ENCODE data around the gene LPIN2. TPM values are rescaled to one million over a fixed set of nuclear protein-coding genes. Genes with fewer than 3 reads are reported as not detected.

LPIN2 gene, protein sequence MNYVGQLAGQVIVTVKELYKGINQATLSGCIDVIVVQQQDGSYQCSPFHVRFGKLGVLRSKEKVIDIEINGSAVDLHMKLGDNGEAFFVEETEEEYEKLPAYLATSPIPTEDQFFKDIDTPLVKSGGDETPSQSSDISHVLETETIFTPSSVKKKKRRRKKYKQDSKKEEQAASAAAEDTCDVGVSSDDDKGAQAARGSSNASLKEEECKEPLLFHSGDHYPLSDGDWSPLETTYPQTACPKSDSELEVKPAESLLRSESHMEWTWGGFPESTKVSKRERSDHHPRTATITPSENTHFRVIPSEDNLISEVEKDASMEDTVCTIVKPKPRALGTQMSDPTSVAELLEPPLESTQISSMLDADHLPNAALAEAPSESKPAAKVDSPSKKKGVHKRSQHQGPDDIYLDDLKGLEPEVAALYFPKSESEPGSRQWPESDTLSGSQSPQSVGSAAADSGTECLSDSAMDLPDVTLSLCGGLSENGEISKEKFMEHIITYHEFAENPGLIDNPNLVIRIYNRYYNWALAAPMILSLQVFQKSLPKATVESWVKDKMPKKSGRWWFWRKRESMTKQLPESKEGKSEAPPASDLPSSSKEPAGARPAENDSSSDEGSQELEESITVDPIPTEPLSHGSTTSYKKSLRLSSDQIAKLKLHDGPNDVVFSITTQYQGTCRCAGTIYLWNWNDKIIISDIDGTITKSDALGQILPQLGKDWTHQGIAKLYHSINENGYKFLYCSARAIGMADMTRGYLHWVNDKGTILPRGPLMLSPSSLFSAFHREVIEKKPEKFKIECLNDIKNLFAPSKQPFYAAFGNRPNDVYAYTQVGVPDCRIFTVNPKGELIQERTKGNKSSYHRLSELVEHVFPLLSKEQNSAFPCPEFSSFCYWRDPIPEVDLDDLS
- 12.8 to 19.1 TPM (median 18.1 TPM) in 5 replicates for total RNA-seq (2022; extraction: Qiagen RNA extraction; ENCODE audit: low read depth)

GRCh38 chr18:3013024-3013804, at the start of gene LPIN2:
Gene LPIN2 (minus strand): TSS chr18:3013144. CDS start chr18:2960840, 52,304 bp downstream.

Other genes with a start within 250 kb of the LPIN2 start
- gene EMILIN2, start 166.1 kb downstream of the LPIN2 start, total RNA-seq (2022; extraction: Qiagen RNA extraction; ENCODE audit: low read depth): 8.9 to 14.7 TPM (median 13.9 TPM) in 5 replicates
- gene MYOM1, start 206.8 kb upstream of the LPIN2 start, total RNA-seq (2022; extraction: Qiagen RNA extraction; ENCODE audit: low read depth): 0.07 to 0.25 TPM (median 0.08 TPM) in 5 replicates
- gene MYL12A, start 234.7 kb upstream of the LPIN2 start, total RNA-seq (2022; extraction: Qiagen RNA extraction; ENCODE audit: low read depth): 222 to 359 TPM (median 319 TPM) in 5 replicates
- gene MYL12B, start 249.0 kb upstream of the LPIN2 start, total RNA-seq (2022; extraction: Qiagen RNA extraction; ENCODE audit: low read depth): 329 to 432 TPM (median 399 TPM) in 5 replicates

All from A549 treated with RU486 at 1 μM for 4 hours (cell line).